ENCODE results near the gene FOXK2.
"Not testable (repeated sequence)": the region's sequence is repeated elsewhere in the genome, so short reads cannot be mapped to it uniquely, and the experiment has no call there.

Gene FOXK2

GRCh38 chr17:82560802-82561428 lies 41.4 kb downstream of the FOXK2 start:
- H3K36me3 ChIP-seq, result peaks cover 0 to 7% (median 0%) of the 10 kb centered on the region in 3 donors
- H3K27me3 ChIP-seq, result no peaks in the 10 kb centered on the region
- no peaks in the 10 kb centered on the region for H3K9me3 ChIP-seq
- intact Hi-C loops (cut with DNase I; ENCODE audit: low total_unique reads), result no loop called here
- peaks cover 0 to 55% (median 18%) of the 10 kb centered on the region in 4 donors for H3K4me1 ChIP-seq
- no peak overlapping the region for H3K27ac ChIP-seq
- DNase-seq, result no peak
- H3K4me3 ChIP-seq, result no peak overlapping the region
- TF ChIP-seq, protein P1, sequence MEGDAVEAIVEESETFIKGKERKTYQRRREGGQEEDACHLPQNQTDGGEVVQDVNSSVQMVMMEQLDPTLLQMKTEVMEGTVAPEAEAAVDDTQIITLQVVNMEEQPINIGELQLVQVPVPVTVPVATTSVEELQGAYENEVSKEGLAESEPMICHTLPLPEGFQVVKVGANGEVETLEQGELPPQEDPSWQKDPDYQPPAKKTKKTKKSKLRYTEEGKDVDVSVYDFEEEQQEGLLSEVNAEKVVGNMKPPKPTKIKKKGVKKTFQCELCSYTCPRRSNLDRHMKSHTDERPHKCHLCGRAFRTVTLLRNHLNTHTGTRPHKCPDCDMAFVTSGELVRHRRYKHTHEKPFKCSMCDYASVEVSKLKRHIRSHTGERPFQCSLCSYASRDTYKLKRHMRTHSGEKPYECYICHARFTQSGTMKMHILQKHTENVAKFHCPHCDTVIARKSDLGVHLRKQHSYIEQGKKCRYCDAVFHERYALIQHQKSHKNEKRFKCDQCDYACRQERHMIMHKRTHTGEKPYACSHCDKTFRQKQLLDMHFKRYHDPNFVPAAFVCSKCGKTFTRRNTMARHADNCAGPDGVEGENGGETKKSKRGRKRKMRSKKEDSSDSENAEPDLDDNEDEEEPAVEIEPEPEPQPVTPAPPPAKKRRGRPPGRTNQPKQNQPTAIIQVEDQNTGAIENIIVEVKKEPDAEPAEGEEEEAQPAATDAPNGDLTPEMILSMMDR (IDR thresholded peaks at IDR 0.05), result no peak

GRCh38 chr17:82561429-82562035 lies 42.0 kb downstream of the FOXK2 start:
- TF ChIP-seq, protein P1 (IDR thresholded peaks at IDR 0.05), result no peak
- peaks cover 0 to 13% (median 0%) of the 10 kb centered on the region in 3 donors for H3K36me3 ChIP-seq
- intact Hi-C loops (cut with DNase I; ENCODE audit: low total_unique reads), result no loop called here
- H3K27ac ChIP-seq, result no peak overlapping the region
- DNase-seq, result no peak
- peaks cover 0 to 62% (median 21%) of the 10 kb centered on the region in 4 donors for H3K4me1 ChIP-seq
- no peaks in the 10 kb centered on the region for H3K27me3 ChIP-seq
- H3K4me3 ChIP-seq, result no peak overlapping the region
- no peaks in the 10 kb centered on the region for H3K9me3 ChIP-seq

- H3K9me3 ChIP-seq; intact Hi-C loops (cut with DNase I; ENCODE audit: low total_unique reads); DNase-seq; H3K27me3 ChIP-seq; H3K27ac ChIP-seq; H3K4me3 ChIP-seq: not testable (repeated sequence)
- peaks cover under 1 to 25% (median 5%) of the 10 kb centered on the region in 3 donors for H3K36me3 ChIP-seq
- peaks cover 0 to 74% (median 21%) of the 10 kb centered on the region in 4 donors for H3K4me1 ChIP-seq
Observed at GRCh38 chr17:82562718-82563220, 43.2 kb downstream of the FOXK2 start.

- Histone ChIP-seq H3K4me3 (no peak overlapping the region), H3K27me3 (no peaks in the 10 kb centered on the region), H3K27ac (no peak overlapping the region), H3K4me1 (peaks cover 0 to 79% (median 25%) of the 10 kb centered on the region in 4 donors), H3K36me3 (peaks cover 5 to 31% (median 6%) of the 10 kb centered on the region in 3 donors), H3K9me3 (no peaks in the 10 kb centered on the region)
- intact Hi-C loops (cut with DNase I; ENCODE audit: low total_unique reads), result no loop called here
- DNase-seq, result no peak
- TF ChIP-seq, protein P1 (IDR thresholded peaks at IDR 0.05), result no peak
Observed at GRCh38 chr17:82563318-82563717, 43.8 kb downstream of the FOXK2 start.

DNA sequence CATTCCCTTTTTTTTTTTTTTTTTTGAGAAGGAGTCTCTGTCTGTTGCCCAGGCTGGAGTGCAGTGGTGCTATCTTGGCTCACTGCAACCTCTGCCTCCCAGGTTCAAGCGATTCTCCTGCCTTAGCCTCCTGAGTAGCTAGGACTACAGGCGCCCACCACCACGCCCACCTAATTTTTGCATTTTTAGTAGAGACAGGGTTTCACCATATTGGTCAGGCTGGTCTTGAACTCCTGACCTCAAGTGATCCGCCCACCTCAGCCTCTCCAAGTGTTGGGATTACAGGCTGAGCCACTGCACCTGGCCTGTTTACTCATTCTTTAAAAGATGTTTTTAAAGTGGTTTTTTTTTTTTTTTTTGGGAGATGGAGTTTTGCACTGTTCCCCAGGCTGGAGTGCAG lies 44.2 kb downstream of the FOXK2 start:
- H3K4me1 ChIP-seq, result peaks cover 0 to 84% (median 29%) of the 10 kb centered on the region in 4 donors
- H3K36me3 ChIP-seq, result peaks cover 5 to 35% (median 11%) of the 10 kb centered on the region in 3 donors
- DNase-seq; intact Hi-C loops (cut with DNase I; ENCODE audit: low total_unique reads); H3K4me3 ChIP-seq; H3K27me3 ChIP-seq; H3K9me3 ChIP-seq; H3K27ac ChIP-seq: not testable (repeated sequence)

- H3K36me3 ChIP-seq, result peaks cover 5 to 38% (median 15%) of the 10 kb centered on the region in 3 donors
- no peak overlapping the region for H3K27ac ChIP-seq
- intact Hi-C loops (cut with DNase I; ENCODE audit: low total_unique reads), result no loop called here
- no peak for DNase-seq
- no peaks in the 10 kb centered on the region for H3K9me3 ChIP-seq
- no peak overlapping the region for H3K4me3 ChIP-seq
- H3K4me1 ChIP-seq, result peaks cover 0 to 87% (median 28%) of the 10 kb centered on the region in 4 donors
- TF ChIP-seq, protein P1 (IDR thresholded peaks at IDR 0.05), result no peak
- no peaks in the 10 kb centered on the region for H3K27me3 ChIP-seq
Observed at GRCh38 chr17:82564241-82564640, 44.7 kb downstream of the FOXK2 start.
